GM19035 (cell line): ENCODE measurements around the gene PDE11A.

Experiments
- ATAC-seq: cut with Tn5 transposase; IDR thresholded peaks from one replicate; pipeline ENCODE4 v1.9.1; 2021; ENCODE audit not compliant: unreplicated experiment

Gene PDE11A

DNA sequence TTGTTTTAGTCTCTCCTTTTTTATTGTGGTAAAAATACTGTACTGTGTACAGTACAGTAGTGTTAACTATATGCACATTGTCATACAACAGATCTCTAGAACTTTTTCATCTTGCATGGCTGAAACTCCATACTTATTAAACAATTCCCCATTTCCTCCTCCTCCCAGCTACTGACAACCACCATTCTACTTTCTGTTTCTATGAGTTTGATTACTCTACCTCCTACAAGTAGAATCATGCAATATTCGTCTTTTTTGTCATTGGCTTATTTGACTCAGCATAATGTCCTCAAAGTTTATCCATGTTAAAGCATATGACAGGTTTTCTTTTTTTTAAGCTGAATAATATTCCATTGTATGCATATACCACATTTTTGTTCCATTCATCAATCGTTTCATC, 341.8 kb downstream of the PDE11A start:
- ATAC-seq, result no peak

DNA sequence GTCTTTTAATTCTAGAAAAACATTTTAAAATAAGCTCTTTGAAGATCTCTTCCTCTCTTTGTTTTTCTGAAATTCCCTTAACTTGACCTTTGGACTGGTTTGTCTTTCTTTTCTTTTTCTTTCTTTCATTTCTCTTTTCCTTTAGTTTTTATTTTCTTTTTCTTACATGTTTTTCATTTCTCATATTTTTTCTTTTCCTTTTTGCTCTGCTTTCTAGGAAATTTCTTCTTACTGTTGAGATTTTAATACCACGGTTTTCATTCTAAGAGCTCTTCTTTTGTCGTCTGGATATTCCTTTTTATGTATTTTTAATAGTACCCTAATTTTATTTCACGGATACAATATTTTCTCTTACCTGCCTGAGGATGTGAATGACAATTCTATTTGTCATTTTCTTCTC, 342.2 kb downstream of the PDE11A start:
- no peak for ATAC-seq

DNA sequence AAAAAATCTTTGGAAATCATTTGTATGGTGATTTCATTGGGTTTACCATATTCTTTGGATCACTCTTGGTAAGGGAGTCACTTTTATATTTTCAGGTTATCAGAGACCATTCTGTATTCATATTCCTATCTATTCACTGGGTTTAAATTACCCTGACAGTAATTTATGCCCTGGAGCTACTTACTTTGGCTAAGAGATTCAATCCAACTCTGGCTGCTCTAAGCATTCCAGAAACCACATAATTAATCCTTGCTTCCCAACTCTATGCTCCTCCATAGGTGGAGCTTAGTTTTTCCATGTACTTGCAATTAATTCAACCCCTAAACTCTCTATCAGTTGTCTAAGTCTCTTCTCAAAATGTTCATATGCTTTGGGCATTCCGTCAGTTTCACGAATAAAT, 343.7 kb downstream of the PDE11A start:
- ATAC-seq, result no peak

DNA sequence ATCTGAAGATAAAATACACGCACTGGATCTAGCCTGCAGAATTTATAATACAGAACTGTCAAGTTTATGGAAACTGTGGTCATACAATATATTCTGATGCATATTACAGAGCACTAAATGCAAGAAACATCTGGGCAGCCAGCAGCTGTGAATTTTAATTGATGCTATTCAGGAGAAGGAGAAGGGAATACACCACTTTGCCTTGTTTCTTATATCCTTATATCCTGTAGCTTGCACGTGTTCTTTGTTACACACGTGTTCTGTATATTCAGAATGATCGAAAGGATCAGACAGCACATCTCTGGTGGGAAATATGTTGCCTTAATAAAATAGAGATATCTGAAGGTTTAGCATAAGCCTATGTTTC, 344.2 kb downstream of the PDE11A start:
- no peak for ATAC-seq

DNA sequence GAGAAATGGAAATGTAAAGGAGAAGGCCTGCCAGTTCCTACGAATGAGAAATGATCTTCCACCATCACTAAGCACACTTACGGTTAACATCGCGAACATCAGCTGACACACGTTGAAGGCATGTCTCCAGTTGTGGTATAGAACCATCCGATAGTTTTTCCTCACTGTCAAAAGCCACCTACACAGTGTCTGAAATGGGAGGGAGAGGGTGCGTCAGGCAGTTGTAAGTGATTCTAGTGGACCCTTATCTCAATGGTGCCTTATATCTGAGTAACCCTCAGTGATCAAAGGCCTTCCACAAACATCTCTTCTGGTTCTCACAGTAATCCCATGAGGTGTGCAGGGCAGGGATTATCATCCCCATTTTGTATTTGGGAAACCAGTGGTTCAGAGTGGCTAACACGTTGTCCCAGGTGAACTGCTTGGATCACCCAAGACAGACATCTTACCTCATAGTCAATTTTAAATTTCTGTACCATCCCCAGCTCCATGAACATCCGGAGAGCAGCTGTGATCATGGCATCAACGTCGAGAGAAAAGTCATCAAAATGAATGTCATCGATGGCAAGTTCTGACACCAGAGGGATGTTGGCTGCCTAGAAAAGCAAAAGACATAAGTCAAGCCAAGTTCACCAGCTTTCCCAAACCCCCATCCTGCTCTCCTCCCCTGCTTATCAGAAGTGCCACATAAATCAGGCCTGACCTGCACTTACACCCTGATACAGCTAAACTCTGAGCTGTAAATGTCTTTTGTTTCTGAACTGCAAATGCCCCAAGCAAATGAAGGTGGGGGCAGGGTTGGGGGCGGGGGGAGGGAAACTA, 344.8 kb downstream of the PDE11A start:
- no peak for ATAC-seq

DNA sequence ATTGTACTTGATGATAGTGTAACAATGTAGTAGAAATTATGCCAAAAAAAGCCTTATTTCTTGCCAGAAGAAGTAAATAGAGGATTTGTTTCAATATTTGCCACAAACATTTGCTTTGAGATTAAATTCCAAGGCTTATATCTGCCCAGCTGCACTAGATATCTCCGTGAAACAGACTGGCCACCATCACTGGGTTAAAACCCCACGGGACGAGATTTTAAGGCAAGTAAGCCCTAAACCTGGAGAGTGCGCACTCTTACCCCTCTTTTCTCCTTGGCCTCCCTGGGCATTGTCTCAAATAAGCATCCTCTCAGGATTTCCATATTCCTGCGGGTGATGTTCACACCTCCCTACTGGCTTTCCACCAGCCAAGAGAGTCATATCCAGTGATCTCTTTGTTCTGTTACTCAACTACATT, 345.6 kb downstream of the PDE11A start:
- ATAC-seq, result no peak

DNA sequence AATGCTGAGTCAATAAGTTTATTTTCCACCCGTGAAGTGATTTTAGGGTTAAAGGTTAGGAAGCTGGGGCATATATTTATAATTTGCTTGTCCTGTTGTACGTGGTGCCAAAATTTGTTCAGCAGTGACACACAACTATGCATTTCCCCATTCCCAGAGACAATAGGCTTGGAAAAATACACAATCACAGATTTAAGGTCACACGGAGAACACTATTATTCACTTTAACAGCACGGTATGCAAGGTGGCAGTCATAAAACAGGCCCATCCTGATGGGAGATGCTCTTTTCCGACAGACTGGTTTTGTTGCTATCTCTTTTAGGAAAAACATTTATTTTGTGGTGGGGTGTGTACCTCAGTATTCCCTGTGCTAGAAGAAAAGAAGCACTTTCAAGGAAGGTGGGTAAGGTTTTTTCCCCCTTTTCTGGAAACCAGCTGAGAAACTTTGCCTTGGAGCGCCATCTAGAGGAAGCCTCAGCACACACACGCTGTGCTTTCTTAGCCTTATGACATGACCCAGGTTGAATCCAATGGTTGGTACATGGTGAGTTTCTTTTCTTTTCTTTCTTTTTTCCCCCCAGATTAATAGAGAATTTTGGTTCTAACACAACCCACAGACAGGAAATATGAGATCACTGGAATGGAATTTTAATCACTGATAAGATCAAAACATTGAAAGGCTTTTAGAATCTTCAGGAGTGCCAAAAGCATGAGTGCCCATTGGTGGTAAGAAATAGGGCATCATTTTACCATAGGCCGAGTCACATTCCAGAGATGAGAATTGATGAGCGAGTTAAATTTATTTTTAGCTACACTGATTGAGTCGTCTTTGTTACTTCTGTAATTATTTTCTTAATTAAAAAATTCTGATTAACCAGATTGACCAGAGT, 347.9 kb downstream of the PDE11A start:
- peak; percentile 63 for ATAC-seq

DNA sequence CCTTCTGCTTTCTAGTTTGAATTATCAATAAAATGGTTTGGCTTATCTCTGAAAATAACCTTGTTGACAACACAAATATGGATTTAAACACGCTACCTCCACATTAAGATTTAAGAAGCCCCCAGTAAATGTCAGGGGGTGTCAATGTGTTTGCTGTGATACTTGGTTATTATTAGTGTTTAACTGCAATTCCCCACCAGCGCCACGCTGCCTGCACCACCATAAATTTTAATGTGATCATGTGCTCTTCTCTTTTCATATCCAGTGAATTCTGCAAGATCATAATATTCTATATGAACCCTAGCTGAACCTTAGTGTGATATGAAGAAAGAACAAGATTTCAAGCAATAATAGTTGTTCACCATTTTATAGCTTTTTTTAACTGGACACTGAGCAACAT, 349.3 kb downstream of the PDE11A start:
- ATAC-seq, result no peak

DNA sequence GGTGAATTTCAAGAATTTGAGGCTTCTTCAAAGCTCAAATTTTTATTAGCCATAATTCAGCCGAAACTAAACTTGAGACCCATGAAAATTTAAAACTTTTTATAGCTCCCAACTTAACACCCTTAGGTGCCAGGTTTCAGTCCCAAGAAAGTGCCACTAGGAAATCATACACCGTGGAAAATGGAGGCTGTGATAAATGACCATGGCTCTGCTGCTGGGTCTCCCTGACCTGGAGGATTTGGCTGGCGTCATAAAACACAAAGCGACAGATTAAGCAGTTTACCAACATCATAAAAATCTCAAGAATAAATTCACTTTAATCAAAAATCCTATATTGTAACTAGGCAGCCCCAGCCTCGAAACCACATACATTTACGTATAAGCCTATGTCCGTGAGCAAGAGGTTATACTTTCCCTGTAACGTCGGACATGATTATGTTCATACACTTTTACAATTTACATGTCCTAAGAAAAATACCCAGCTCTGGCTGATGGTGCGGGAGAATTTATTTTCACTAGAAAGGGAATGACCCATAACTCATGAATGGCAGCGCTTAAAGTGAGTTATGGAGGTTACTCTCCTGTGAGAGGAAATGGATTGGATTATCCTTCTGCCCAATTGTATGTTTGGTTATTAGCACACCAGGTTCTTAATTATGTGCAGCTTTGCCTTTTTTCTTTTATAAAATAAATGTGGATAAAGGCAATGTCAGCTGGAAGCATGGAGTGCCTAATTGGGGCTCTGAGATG, 350.6 kb downstream of the PDE11A start:
- no peak for ATAC-seq

DNA sequence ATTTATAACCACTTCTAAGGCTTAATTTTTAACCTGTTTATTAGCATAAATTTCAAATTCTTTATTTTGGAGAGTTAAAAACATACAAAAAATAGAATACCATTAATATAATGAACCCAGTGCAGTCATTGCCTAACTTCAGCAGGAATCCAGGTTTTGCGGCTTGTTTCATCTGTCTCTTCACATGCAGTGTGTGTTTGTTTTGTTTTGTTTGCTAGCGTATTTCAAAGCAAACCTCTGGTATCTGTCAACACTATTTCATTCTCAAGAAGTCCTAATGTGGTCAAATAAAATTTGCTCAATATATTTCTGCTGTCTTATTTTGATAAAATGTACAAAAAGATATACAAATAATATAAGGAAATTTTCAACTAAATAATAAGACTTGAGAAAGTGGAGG, 351.5 kb downstream of the PDE11A start:
- no peak for ATAC-seq

DNA sequence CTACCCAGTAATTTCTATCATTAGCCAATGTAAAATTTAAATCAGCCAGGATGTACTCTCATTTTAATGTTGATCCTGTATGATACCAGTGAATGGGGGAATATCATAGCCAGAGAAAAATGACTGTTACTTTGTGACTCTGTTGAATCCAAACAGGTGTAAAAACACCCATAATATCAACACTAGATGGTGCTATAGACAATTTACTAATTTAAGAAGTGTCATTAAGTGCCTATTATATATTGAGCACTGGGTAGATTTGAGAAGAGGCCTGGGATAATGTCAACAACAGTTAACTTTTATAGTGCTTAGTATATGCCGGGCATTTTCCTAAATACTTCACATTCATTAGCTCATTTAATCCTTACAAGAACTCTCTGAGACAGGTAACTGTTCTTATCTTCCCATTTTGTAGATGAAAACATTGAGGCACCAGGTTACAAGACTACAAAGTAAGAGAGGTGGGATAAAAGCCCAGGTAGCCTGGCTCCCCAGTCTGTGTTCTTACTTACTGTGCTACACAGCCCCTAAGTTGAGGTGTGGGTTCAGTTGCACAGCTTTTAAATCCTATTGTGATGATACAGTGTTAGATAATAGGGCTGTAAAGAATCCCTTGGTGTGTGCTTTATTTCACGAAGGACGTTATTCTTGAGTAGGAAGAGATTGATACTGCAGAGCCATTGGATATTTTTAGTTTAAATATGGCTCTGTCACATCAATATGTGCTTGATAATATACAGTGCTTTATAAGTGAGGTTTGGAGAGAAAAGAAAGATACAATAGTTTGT, 354.6 kb downstream of the PDE11A start:
- no peak for ATAC-seq

DNA sequence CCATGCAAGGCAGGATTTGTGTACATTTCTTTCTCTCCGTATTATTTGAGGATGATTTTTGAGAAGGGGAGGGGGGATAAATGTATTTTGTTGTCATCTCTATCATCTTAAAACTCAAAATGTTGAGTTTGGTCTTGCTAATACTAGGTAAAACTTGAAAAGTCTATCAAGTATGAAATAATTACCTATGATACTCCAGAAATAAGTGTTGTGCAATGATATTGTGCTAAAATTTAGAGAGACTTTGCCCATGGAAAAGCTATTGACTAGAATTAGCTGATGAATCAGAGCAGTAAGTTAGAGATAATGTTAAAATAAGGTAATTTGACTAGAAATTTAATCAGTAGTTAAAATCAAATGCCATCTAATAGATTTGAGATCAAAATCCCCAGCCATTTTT, 356.1 kb downstream of the PDE11A start:
- no peak for ATAC-seq

DNA sequence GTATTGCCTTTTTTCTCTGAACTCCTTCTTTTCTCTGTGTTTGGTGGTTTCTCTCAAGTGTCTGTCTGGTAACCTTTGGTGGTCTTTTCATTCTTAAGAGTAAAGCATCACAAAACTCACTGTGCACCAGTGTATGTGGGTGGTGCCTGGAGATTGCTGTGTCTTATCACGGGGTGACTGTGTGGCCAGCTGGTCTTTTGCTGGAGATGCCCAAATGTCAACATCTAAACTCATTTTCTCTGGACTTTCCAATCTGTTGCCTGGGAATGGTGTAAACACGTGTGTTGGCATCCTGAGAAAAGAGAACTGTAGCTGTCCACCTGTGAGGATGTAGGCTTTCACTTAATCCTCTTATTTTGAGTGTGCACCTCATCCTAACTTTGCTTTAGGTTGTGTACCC, 356.8 kb downstream of the PDE11A start:
- no peak for ATAC-seq

DNA sequence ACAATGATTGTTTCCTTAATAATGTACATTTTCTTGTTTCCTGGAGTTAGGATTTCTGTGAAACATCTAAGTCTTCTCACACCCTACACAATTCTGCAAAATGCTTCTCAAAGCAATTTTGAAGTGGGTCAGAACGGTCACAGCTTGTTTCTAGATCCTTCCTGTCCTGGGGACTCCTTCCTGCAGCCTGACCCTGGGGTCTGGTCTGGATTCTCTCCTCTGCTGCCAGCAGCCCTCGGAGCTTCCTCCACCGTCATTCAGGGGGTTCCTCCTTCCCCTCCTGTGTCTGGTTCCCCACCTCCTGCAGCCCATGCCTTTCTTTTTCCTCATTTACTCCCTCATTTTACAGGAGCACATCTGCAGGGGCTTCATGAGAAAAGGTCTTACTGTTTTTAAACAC, 357.9 kb downstream of the PDE11A start:
- no peak for ATAC-seq

DNA sequence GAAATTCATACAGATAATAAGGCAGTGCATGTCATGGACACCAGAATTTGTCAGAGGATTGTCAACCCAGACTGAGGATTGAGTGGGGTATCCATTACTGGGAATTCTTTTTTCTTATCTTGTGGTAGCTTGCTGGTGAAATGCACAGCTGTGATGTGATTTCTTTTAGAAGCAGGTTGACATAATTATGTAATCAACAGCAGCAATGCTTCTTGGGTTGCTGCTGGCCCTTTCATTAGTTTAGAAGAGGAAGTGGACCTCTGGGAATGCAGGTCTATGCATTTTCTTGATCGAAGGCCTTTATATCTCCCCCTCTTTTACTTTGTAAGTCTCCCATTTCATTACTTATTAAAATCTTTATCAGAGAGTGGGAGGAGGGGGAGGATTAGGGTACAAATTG, 360.1 kb downstream of the PDE11A start:
- ATAC-seq, result no peak

DNA sequence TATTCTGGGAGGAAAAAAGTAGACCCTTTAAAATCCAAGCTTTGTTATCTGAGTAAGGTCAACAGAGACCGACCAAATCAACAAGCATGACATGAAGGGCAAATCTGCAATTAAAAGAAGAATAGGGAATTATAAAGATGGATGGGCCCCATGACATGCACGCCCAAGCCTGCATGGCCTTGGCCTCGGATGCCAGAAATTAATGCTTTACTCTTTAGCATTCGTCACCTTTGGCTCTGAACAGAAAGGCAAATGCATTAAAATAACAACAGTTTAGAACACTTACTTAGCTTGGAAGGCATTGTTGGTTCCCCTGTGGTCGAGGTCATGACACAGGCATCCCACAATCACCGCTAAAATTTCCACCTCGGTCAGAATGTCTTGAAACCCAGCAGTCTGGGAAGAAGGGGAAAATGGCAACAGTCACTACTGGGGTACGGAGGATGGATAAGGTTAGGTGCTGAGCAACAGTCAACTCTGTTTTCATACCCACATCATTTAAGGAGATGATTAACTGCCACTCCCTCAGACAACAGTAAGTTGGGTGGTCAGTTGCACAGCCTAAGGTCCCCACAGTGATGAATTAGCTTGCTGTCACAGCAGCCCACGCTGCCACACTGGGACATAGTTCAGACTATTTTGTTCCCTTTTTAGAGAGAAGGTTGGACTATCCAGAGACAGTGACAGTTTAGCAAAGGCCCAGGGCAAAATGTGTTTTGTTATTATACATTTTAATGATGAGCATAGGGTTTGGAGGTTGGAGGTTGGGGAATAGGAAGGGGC, 360.9 kb downstream of the PDE11A start:
- no peak for ATAC-seq

DNA sequence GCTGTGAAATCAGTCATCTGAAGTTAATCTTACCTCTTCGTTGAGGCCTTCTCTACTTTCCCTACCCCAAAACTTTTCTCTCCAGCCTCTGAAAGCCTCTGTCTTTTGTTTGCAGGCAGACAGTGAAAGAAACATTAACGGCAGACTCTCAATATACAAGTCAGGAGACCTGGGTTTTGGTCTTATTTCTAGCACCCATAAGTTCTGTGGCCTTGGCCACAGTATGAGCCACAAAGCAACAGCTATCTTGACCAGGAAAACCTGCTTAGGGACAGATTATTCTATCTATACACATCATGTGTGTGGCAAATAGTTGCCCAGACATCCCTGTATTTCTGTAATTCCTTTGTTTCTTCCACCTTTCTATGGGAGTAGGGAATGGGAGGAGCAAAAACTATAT, 361.7 kb downstream of the PDE11A start:
- ATAC-seq, result no peak

DNA sequence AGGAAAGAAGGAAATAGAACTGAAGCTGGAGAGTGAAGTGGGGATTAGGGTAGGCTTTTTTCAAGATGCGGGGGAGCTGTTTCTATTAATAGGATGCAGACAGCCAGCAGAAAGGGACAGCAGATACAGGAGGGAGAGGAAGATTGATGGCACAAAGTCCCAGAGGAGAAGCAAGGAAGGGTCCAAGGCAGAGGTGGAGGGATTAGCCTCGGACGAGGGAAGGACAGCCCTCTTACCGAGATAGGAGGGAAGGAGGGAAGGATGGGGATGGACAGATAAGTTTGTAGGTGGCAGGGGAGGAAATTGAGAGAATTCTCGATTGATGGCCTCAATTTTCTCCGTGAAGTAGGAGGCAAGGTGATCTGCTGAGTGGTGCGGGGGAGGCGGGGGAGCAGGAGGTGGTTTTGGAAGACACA, 362.6 kb downstream of the PDE11A start:
- no peak for ATAC-seq

DNA sequence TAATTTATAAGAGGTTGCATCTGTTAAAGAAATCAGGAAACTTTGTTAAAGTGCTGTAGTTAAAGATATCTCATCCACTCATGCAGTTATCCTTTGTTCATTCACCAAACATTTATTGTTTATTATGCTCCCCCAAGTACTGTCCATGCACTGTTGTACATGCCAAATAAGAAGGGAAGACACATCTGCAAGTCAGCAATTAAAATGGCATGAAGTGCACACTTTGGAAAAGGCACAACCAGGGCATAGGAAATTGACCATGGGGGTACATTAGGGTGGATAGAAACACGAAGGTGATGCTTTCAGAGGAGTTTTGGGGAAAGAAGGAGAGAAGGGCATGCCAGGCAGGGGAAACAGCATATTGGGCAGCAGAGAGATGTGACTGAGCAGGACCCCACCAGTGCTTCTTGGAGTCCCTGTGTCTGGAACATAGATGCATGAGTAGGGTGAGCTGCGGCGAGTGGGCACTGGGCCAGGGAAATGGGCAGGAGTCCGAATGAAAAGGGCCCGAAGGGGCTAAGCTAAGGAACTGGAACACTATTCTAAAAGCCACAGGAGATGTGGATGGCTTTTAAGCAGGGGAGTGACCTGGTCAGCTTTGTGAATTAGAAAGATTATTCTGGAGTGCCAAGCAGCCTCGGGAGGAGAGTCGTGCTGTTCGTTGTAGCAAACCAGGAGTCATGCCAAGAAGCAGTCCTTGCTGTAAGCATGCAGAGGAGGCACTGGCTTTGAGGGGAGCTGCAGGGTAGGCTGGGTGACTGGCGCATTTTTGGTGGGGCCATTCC, 363.7 kb downstream of the PDE11A start:
- no peak for ATAC-seq
